Mesodermal cell (in vitro differentiated cells): ENCODE results near the gene TTYH1.

ENCODE experiments used
- H3K27ac ChIP-seq: 2 replicates; pipeline ENCODE4 v1.7.0; 2013; ENCODE audit warnings: mild to moderate bottlenecking, low read depth, low read length, moderate library complexity; ENCODE audit not compliant: severe bottlenecking
- H3K36me3 ChIP-seq: 2 replicates; pipeline ENCODE4 v1.7.1; 2013; ENCODE audit warnings: mild to moderate bottlenecking, low read length, moderate library complexity; ENCODE audit not compliant: control insufficient read depth, insufficient read depth
- H3K4me1 ChIP-seq: one replicate; pipeline ENCODE4 v1.7.1; 2013; ENCODE audit warnings: mild to moderate bottlenecking, low read length; ENCODE audit not compliant: insufficient read depth, control insufficient read depth, poor library complexity, severe bottlenecking
- H3K4me3 ChIP-seq: 2 replicates; pipeline ENCODE4 v1.7.0; 2013; ENCODE audit warnings: low read length, control low read depth, mild to moderate bottlenecking; ENCODE audit not compliant: insufficient read depth, poor library complexity, severe bottlenecking; ENCODE audit errors: extremely low read depth
- H3K9me3 ChIP-seq: 2 replicates; pipeline ENCODE4 v1.7.1; 2013; ENCODE audit warnings: mild to moderate bottlenecking, low read length, moderate library complexity; ENCODE audit not compliant: control insufficient read depth
- WGBS, 2 experiments: methylation state at CpG; one replicate each; pipeline ENCODE4 v1.1.5; 2013; ENCODE audit warnings: missing lambda C conversion rate in 2 of 2; ENCODE audit not compliant: insufficient coverage in 2 of 2; 5-methylcytosine and 5-hydroxymethylcytosine counted together

TTYH1 gene

DNA sequence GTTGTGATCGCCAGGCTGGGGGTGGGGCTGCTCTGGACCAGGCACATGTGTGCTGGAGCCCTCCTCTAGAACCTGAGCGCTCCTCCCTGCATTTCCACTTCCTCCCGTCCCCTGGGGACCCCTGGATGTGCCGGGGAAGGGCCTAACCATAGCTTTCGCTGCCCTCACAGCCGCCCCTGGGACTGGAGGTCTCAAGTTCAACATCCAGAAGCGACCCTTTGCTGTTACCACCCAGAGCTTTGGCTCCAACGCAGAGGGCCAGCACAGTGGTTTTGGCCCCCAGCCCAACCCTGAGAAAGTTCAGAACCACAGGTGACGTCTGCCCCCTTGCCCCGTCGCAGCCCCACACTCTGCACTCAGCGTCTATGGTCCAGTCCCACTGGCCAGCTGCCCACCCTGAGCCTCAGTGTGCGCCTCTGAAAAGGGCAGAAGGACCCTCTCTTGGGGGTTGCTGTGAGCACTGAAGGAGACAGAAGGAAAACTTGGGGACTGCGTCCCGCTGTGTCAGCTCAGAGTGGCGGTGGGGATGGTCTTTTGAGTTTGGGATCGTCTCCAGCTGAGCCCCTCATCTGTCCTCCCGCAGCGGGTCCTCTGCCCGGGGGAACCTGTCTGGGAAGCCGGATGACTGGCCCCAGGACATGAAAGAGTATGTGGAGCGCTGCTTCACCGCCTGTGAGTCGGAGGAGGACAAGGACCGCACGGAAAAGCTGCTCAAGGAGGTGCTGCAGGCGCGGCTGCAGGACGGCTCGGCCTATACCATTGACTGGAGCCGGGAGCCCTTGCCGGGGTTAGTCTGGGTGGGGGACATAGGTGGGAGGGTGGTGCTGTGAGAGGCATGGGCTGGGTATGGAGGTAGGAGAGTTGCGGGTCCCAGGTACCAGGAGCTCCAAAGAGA is 39.8 kb downstream of the TTYH1 start:
- peaks cover 97% of the 10 kb centered on the region for H3K36me3 ChIP-seq
- H3K9me3 ChIP-seq = no peaks in the 10 kb centered on the region
- H3K4me3 ChIP-seq = no peak overlapping the region
- peaks cover 7% of the 10 kb centered on the region for H3K4me1 ChIP-seq
- no peak overlapping the region for H3K27ac ChIP-seq
- WGBS, 2 experiments = 97 to 99% methylated on average over 31 to 33 of the region's 33 CpGs

DNA sequence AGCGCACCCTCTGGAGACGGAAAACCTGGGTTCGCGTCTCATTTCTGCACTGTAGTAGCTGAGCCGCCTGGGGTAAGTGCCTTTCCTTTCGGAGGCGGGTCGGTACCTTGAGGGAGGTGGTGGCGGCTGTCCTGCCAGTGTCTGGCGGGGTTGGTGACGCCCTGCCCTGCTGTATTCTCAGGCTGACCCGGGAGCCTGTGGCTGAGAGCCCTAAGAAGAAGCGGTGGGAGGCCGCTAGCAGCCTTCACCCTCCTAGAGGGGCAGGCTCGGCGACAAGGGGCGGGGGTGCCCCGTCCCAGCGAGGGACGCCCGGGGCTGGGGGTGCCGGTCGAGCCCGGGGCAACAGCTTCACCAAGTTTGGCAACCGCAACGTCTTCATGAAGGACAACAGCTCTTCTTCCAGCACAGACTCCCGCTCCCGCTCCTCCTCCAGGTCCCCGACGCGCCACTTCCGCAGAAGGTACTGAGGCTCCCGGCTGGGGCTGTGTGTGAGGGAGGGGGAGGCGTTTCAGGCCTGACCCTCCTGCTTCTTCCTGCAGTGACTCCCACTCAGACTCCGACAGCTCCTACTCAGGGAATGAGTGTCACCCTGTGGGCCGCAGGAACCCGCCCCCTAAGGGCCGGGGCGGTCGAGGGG is 40.6 kb downstream of the TTYH1 start:
- Histone ChIP-seq H3K27ac (no peak overlapping the region), H3K4me3 (no peak overlapping the region), H3K4me1 (peaks cover 6% of the 10 kb centered on the region), H3K9me3 (no peaks in the 10 kb centered on the region), H3K36me3 (peaks cover 94% of the 10 kb centered on the region)
- WGBS, 2 experiments = 94 to 98% methylated on average over 23 to 31 of the region's 40 CpGs

DNA sequence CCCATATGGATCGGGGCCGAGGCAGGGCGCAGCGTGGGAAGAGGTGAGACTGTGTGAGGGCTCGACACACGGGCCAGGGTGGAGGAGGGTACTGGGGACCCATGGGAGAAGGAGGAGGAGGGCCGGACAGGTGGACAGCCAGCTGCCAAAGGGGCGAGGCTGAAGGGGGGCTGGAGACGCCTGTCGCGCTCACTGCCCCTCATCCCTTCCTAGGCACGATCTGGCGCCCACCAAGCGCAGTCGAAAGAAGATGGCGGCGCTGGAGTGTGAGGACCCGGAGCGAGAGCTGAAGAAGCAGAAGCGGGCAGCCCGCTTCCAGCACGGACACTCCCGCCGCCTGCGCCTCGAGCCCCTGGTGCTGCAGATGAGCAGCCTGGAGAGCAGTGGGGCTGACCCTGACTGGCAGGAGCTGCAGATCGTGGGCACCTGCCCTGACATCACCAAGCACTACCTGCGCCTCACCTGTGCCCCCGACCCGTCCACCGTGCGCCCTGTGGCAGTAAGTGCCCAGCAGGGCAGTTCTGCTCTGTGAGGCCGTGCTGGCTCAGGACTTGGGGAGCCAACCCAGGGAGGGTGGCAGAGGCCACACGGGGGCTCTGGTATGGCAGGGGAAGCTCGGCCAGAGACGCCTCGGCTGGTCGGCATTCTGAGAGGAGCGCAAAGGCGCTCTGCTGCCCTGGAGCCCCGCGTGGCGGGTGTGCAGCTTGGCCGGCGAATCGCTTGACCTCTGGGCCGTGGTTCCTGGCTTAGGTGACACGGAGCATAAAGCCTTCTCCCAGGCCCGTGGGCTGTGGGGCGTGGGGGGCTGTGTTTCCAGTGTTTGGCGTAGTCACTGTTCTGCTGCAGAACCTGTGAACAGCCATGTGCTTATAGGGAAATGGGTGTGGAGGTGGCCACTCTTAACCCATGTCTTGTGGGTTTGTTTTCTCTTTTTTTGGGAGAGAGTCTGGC is 41.4 kb downstream of the TTYH1 start:
- 97 to 99% methylated on average over 44 to 48 of the region's 51 CpGs for WGBS, 2 experiments
- no peak overlapping the region for H3K27ac ChIP-seq
- peaks cover 93% of the 10 kb centered on the region for H3K36me3 ChIP-seq
- no peak overlapping the region for H3K4me3 ChIP-seq
- no peaks in the 10 kb centered on the region for H3K9me3 ChIP-seq
- H3K4me1 ChIP-seq = peaks cover 5% of the 10 kb centered on the region

DNA sequence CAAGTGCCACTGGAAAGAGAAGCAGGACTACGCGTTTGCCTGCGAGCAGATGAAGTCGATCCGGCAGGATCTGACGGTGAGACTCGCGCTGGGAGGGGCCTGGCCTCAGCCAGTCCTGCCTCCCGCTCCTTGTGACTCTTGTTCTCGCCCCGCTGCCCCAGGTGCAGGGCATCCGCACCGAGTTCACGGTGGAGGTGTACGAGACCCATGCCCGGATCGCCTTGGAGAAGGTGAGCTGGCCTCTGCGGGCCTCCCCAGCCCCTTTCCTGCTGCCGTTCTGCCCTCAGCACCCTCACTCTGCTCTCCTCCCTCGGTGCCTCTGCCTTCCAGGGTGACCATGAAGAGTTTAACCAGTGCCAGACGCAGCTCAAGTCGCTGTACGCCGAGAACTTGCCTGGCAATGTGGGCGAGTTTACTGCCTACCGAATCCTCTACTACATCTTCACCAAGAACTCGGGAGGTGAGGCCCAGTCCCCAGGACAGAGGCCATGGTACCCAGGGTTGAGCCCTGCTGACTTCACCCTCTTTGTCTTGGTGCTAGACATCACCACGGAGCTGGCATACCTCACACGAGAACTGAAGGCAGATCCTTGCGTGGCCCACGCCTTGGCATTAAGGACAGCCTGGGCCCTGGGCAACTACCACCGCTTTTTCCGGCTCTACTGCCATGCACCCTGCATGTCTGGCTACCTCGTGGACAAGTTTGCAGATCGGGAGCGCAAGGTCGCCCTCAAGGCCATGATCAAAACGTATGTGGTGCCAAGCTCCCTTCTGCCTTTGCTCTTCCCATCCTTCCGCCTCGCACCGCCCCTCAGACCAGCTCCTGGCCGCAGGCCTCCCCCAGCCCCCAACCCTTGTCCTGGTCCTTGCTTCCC is 42.7 kb downstream of the TTYH1 start:
- 94 to 95% methylated on average over 35 to 42 of the region's 42 CpGs for WGBS, 2 experiments

DNA sequence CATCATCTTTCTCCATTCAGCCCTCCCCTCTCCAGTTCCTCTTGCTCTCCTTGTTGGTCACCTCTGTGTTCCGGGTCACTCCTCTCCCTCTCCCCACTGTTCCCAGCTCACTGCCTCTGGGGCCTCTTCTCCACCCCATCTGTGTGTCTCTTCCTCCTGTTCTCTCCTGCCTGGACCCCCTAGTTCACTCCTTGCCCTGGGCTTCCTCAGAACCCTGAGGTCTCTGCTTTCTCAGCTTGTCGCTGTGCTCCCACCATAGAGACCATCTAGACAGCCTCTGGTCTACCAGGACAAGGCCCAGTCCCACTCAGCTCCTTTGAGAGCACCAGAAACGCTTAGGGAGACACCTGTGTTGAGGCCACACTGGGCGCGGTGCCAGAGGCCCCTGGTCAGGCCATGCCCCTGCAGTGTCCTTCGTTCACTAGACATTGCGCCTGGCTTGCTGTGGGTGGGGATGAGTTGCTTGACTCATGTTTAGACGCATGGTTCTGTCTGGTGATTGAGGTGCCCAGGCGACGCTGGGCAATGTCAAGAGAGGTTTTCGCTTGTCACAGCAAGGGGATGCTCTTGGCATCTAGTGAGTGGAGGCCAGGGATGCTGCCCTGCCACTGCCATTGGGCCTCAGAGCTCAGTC is 43.5 kb downstream of the TTYH1 start:
- Histone ChIP-seq H3K27ac (no peak overlapping the region), H3K4me1 (peaks cover 13% of the 10 kb centered on the region), H3K9me3 (no peaks in the 10 kb centered on the region), H3K4me3 (no peak overlapping the region), H3K36me3 (peaks cover 81% of the 10 kb centered on the region)
- 97 to 98% methylated on average over 10 to 11 of the region's 11 CpGs for WGBS, 2 experiments

More for the DNA sequence above, 42.7 kb downstream of the TTYH1 start:
- no peaks in the 10 kb centered on the region for H3K9me3 ChIP-seq
- H3K27ac ChIP-seq = no peak overlapping the region
- H3K4me3 ChIP-seq = no peak overlapping the region
- H3K36me3 ChIP-seq = peaks cover 88% of the 10 kb centered on the region
- peaks cover 13% of the 10 kb centered on the region for H3K4me1 ChIP-seq

DNA sequence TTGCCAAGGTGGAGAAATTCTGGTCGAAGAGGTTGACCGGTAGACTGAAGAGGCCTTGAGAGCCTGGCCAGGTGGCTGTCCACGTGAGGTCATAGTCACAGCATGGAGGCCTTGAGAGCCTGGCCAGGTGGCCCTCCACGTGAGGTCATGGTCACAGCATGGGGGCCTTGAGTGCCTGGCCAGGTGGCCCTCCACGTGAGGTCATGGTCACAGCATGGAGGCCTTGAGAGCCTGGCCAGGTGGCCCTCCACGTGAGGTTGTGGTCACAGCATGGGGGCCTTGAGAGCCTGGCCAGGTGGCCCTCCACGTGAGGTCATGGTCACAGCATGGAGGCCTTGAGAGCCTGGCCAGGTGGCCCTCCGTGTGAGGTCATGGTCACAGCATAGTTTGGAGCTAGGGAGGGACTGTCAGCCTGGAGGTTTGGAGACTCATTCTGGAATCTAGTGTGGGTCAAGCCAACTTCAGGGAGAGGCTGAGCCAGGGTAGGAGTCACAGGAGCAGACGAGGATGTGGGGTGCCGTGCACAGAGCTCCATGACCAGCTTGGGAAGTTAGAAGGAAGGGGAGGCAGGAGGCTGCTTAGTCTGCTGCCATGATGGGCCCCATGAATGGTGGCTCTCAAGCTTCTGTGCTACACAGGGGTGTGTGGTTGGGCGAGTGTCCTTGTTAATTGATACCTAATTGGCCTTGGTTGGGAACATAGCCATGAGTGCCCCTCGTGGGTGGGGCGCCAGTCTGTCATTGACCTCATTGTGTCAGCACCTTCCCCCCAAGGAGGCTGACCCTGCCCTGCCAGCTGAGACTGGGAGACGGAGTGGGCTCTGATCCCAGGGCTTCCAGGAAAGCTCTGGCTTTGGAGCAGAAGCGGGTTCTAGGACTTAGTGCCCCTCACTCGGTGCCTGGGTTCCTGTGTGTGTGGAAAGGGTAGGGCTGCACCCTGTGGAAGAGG is 44.3 kb downstream of the TTYH1 start:
- no peak overlapping the region for H3K27ac ChIP-seq
- WGBS, 2 experiments = 96 to 98% methylated on average over 14 to 15 of the region's 16 CpGs
- H3K4me3 ChIP-seq = no peak overlapping the region
- peaks cover 73% of the 10 kb centered on the region for H3K36me3 ChIP-seq
- no peaks in the 10 kb centered on the region for H3K9me3 ChIP-seq
- peaks cover 13% of the 10 kb centered on the region for H3K4me1 ChIP-seq

DNA sequence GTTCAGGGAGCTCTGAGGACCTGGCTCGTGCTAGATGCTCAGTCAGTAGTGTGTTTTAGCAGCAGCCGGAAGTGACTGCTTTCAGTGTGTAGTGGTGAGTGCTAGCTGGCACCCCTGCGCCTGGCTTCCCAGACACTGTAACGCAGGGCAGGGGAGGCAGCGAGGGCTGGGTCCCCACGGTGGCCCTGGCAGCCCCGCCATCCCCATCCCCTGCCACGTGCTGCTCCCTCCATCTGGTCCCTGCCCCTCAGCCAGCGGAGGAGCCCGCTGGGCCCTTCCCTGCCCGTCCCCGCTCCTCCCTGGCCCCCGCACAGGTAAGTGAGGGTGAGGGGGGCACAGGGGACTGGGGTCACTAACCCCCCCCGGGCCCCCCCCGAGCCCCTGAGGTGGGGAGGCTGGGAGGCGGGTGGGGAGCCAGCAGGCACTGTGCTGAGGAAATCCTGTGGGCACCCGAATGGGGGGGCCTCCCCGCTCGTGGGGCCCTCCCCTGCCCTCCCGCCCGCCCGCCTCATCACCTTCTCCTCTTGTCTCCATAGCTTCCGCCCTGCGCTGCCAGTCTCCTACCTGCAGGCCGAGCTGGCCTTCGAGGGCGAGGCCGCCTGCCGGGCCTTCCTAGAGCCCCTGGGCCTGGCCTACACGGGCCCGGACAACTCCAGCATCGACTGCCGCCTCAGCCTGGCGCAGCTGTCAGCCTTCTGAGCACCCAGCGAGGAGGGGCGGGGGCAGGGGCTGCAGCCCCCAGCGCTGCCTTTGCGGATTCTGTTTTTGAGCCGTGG is 45.2 kb downstream of the TTYH1 start:
- Histone ChIP-seq H3K36me3 (peaks cover 64% of the 10 kb centered on the region), H3K27ac (no peak overlapping the region), H3K4me1 (peaks cover 13% of the 10 kb centered on the region), H3K9me3 (no peaks in the 10 kb centered on the region), H3K4me3 (no peak overlapping the region)
- 95% methylated on average over 17 to 22 of the region's 39 CpGs for WGBS, 2 experiments

DNA sequence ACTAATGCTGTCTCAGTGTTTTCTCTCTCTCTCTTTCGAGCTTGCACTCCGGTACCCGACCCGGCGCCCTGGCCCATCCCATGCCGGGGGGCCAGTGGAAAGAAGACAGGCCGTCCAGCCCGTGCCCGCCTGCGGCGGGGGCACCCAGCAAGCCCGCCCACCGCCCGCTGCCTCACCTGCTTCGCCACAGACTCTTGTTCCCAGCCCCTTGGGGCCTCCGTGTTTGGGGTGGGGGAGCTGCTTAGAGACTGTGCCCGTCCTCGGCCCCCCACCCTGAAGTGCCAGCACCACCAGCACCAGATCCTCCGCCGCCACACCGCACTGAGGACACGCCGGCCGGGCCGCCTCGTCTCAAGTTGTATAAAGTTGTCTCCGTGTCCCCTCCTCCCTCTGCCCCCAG is 45.9 kb downstream of the TTYH1 start:
- H3K4me3 ChIP-seq = no peak overlapping the region
- no peak overlapping the region for H3K27ac ChIP-seq
- H3K9me3 ChIP-seq = no peaks in the 10 kb centered on the region
- H3K4me1 ChIP-seq = peaks cover 13% of the 10 kb centered on the region
- 92 to 93% methylated on average over 10 to 21 of the region's 27 CpGs for WGBS, 2 experiments
- peaks cover 56% of the 10 kb centered on the region for H3K36me3 ChIP-seq
